ENCODE measurements around the gene ACTMAP. TPM values are rescaled to one million over a fixed set of nuclear protein-coding genes. Genes with fewer than 3 reads are reported as not detected.

The ACTMAP gene
- total and polyA plus RNA-seq, 2 of the 8 experiments (the other 6 are each of a cell fraction or from before 2014, with no cell fraction given): 24.1 to 26.5 TPM

GRCh38 chr19:40797166-40797962 is 47.1 kb upstream of the ACTMAP start (continued):
- TF ChIP-seq, protein P1, sequence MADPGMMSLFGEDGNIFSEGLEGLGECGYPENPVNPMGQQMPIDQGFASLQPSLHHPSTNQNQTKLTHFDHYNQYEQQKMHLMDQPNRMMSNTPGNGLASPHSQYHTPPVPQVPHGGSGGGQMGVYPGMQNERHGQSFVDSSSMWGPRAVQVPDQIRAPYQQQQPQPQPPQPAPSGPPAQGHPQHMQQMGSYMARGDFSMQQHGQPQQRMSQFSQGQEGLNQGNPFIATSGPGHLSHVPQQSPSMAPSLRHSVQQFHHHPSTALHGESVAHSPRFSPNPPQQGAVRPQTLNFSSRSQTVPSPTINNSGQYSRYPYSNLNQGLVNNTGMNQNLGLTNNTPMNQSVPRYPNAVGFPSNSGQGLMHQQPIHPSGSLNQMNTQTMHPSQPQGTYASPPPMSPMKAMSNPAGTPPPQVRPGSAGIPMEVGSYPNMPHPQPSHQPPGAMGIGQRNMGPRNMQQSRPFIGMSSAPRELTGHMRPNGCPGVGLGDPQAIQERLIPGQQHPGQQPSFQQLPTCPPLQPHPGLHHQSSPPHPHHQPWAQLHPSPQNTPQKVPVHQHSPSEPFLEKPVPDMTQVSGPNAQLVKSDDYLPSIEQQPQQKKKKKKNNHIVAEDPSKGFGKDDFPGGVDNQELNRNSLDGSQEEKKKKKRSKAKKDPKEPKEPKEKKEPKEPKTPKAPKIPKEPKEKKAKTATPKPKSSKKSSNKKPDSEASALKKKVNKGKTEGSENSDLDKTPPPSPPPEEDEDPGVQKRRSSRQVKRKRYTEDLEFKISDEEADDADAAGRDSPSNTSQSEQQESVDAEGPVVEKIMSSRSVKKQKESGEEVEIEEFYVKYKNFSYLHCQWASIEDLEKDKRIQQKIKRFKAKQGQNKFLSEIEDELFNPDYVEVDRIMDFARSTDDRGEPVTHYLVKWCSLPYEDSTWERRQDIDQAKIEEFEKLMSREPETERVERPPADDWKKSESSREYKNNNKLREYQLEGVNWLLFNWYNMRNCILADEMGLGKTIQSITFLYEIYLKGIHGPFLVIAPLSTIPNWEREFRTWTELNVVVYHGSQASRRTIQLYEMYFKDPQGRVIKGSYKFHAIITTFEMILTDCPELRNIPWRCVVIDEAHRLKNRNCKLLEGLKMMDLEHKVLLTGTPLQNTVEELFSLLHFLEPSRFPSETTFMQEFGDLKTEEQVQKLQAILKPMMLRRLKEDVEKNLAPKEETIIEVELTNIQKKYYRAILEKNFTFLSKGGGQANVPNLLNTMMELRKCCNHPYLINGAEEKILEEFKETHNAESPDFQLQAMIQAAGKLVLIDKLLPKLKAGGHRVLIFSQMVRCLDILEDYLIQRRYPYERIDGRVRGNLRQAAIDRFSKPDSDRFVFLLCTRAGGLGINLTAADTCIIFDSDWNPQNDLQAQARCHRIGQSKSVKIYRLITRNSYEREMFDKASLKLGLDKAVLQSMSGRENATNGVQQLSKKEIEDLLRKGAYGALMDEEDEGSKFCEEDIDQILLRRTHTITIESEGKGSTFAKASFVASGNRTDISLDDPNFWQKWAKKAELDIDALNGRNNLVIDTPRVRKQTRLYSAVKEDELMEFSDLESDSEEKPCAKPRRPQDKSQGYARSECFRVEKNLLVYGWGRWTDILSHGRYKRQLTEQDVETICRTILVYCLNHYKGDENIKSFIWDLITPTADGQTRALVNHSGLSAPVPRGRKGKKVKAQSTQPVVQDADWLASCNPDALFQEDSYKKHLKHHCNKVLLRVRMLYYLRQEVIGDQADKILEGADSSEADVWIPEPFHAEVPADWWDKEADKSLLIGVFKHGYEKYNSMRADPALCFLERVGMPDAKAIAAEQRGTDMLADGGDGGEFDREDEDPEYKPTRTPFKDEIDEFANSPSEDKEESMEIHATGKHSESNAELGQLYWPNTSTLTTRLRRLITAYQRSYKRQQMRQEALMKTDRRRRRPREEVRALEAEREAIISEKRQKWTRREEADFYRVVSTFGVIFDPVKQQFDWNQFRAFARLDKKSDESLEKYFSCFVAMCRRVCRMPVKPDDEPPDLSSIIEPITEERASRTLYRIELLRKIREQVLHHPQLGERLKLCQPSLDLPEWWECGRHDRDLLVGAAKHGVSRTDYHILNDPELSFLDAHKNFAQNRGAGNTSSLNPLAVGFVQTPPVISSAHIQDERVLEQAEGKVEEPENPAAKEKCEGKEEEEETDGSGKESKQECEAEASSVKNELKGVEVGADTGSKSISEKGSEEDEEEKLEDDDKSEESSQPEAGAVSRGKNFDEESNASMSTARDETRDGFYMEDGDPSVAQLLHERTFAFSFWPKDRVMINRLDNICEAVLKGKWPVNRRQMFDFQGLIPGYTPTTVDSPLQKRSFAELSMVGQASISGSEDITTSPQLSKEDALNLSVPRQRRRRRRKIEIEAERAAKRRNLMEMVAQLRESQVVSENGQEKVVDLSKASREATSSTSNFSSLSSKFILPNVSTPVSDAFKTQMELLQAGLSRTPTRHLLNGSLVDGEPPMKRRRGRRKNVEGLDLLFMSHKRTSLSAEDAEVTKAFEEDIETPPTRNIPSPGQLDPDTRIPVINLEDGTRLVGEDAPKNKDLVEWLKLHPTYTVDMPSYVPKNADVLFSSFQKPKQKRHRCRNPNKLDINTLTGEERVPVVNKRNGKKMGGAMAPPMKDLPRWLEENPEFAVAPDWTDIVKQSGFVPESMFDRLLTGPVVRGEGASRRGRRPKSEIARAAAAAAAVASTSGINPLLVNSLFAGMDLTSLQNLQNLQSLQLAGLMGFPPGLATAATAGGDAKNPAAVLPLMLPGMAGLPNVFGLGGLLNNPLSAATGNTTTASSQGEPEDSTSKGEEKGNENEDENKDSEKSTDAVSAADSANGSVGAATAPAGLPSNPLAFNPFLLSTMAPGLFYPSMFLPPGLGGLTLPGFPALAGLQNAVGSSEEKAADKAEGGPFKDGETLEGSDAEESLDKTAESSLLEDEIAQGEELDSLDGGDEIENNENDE (IDR thresholded peaks at IDR 0.05; ENCODE audit: insufficient replicate concordance, low read length): no peak
- TF ChIP-seq CREB1 (IDR thresholded peaks at IDR 0.05) (no peak), CBX8 (IDR thresholded peaks at IDR 0.05; ENCODE audit: borderline replicate concordance, low read depth, low read length) (no peak), HDAC2 (IDR thresholded peaks at IDR 0.05; ENCODE audit: borderline replicate concordance in 1 of 2, low read depth in 2 of 2, low read length in 2 of 2) (no peak), SP4 (IDR thresholded peaks at IDR 0.05; ENCODE audit: low read length) (no peak), JUND (IDR thresholded peaks at IDR 0.05; ENCODE audit: low read length) (no peak), SP1 (IDR thresholded peaks at IDR 0.05; ENCODE audit: low read depth, low read length) (no peak), HDAC6 (IDR thresholded peaks at IDR 0.05; ENCODE audit: low read depth, low read length) (no peak), KDM4A (IDR thresholded peaks at IDR 0.05; ENCODE audit: low read depth, low read length, severe bottlenecking) (no peak)

All from H1 (cell line).